Measurements from ENCODE around the gene TMEM106A. TPM values are rescaled to one million over a fixed set of nuclear protein-coding genes. Genes with fewer than 3 reads are reported as not detected.
"Not testable (repeated sequence)": the region's sequence is repeated elsewhere in the genome, so short reads cannot be mapped to it uniquely, and the experiment has no call there.

Gene TMEM106A
- 1.8 TPM for total RNA-seq
- long read RNA-seq, result 0 reads

GRCh38 chr17:43211480-43212402 is at the start of gene TMEM106A:
Gene TMEM106A (plus strand): TSS chr17:43211875. CDS start chr17:43213042, 1,167 bp downstream.
- intact Hi-C loops (cut with micrococcal nuclease), result no loop called here
- peak; percentile 94 for ATAC-seq
- peak; percentile 87 for DNase-seq

- intact Hi-C loops (cut with micrococcal nuclease); ATAC-seq; DNase-seq: not testable (repeated sequence)
Observed at GRCh38 chr17:43165971-43166370, 45.7 kb upstream of the TMEM106A start.

- intact Hi-C loops (cut with micrococcal nuclease), result no loop called here
Observed at GRCh38 chr17:43169561-43170139, 42.0 kb upstream of the TMEM106A start.

GRCh38 chr17:43170140-43170765 is 41.4 kb upstream of the TMEM106A start:
- peak; percentile 88 for DNase-seq
- intact Hi-C loops (cut with micrococcal nuclease), result no loop called here

More at GRCh38 chr17:43169561-43170139, 42.0 kb upstream of the TMEM106A start:
- ATAC-seq (peak; percentile 13), DNase-seq (peak; percentile 37)

GRCh38 chr17:43170766-43171585 is 40.7 kb upstream of the TMEM106A start, which contains the start of gene NBR1:
Gene NBR1 (plus strand): TSS chr17:43171214. CDS start chr17:43175800, 4,586 bp downstream.
- peak; percentile 93 for ATAC-seq
- intact Hi-C loops (cut with micrococcal nuclease), result no loop called here
- DNase-seq, result peak; percentile 93

More at GRCh38 chr17:43170140-43170765, 41.4 kb upstream of the TMEM106A start:
- ATAC-seq, result peak; percentile 87

GRCh38 chr17:43171586-43172487 is 39.8 kb upstream of the TMEM106A start:
- ATAC-seq (no peak), DNase-seq (no peak)
- intact Hi-C loops (cut with micrococcal nuclease), result no loop called here

- DNase-seq (no peak), ATAC-seq (no peak)
- intact Hi-C loops (cut with micrococcal nuclease), result no loop called here
Observed at GRCh38 chr17:43175213-43176118, 36.2 kb upstream of the TMEM106A start.

GRCh38 chr17:43176119-43176570 is 35.5 kb upstream of the TMEM106A start:
- intact Hi-C loops (cut with micrococcal nuclease), result no loop called here
- DNase-seq (no peak), ATAC-seq (no peak)

GRCh38 chr17:43183921-43184320 is 27.8 kb upstream of the TMEM106A start:
- DNase-seq, result no peak
- ATAC-seq, result no peak
- intact Hi-C loops (cut with micrococcal nuclease), result no loop called here

GRCh38 chr17:43186656-43187055 is 25.0 kb upstream of the TMEM106A start:
- ATAC-seq; DNase-seq; intact Hi-C loops (cut with micrococcal nuclease): not testable (repeated sequence)

- intact Hi-C loops (cut with micrococcal nuclease), result no loop called here
- ATAC-seq, result no peak
Observed at GRCh38 chr17:43193251-43193650, 18.4 kb upstream of the TMEM106A start.

GRCh38 chr17:43199633-43200032 is 12.0 kb upstream of the TMEM106A start:
- ATAC-seq (no peak), DNase-seq (no peak)
- intact Hi-C loops (cut with micrococcal nuclease), result no loop called here

More at GRCh38 chr17:43193251-43193650, 18.4 kb upstream of the TMEM106A start:
- no peak for DNase-seq

GRCh38 chr17:43200127-43200526 is 11.5 kb upstream of the TMEM106A start:
- intact Hi-C loops (cut with micrococcal nuclease), result no loop called here
- ATAC-seq (no peak), DNase-seq (no peak)

GRCh38 chr17:43203013-43203412 is 8.7 kb upstream of the TMEM106A start:
- ATAC-seq; DNase-seq; intact Hi-C loops (cut with micrococcal nuclease): not testable (repeated sequence)

GRCh38 chr17:43210576-43210975 is 1.1 kb upstream of the TMEM106A start:
- intact Hi-C loops (cut with micrococcal nuclease), result no loop called here
- ATAC-seq (no peak), DNase-seq (no peak)

GRCh38 chr17:43211123-43211479 is 574 bp upstream of the TMEM106A start:
- DNase-seq (no peak), ATAC-seq (no peak)
- intact Hi-C loops (cut with micrococcal nuclease), result no loop called here

Data from left ventricle myocardium superior (tissue), 1 donor.